ENCODE measurements around the gene BMP3. TPM values are rescaled to one million over a fixed set of nuclear protein-coding genes. Genes with fewer than 3 reads are reported as not detected.

BMP3 gene
- total RNA-seq, 1 experiment from 2014 or later, result 0.17 TPM

DNA sequence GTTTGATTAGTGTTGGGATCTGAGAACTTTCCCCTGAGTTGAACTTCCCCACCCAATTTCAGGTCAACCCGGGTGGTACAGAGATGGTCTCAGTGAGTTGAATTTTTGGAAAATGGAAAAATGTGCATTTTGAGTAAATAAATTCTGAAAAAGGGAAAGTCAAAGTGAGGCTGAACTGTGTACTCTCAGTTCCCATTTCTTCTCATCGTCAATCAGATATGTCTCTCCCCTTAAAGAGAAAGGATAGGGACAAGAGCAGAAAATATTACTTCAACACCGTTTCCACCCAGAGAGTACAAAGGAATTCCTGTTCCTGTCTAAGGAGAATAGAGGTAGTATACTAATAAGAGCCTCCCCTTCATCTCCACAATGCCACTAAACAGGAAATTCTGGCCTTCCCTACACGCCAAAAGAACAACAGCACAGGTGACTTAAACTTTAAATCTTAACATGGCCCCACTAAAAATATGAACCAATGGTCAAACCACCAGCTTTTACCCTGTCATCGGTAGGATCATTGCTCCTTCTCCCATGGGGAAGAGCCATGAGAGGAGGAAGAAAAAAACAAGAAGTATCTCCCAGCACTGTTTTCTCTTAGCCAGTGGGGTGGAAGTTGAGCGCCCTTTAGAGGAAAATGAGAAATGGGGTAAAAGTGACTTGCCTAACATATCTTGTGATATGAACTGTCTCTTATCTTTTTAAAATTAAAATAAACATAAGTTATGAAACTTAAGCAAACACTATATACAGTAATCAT, 30.3 kb downstream of the BMP3 start:
- TF ChIP-seq, protein P1, sequence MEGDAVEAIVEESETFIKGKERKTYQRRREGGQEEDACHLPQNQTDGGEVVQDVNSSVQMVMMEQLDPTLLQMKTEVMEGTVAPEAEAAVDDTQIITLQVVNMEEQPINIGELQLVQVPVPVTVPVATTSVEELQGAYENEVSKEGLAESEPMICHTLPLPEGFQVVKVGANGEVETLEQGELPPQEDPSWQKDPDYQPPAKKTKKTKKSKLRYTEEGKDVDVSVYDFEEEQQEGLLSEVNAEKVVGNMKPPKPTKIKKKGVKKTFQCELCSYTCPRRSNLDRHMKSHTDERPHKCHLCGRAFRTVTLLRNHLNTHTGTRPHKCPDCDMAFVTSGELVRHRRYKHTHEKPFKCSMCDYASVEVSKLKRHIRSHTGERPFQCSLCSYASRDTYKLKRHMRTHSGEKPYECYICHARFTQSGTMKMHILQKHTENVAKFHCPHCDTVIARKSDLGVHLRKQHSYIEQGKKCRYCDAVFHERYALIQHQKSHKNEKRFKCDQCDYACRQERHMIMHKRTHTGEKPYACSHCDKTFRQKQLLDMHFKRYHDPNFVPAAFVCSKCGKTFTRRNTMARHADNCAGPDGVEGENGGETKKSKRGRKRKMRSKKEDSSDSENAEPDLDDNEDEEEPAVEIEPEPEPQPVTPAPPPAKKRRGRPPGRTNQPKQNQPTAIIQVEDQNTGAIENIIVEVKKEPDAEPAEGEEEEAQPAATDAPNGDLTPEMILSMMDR (IDR thresholded peaks at IDR 0.05; ENCODE audit: unreplicated experiment), result no peak
- Mint-ChIP-seq H3K27me3 (ENCODE audit: unreplicated experiment) (no peaks in the 10 kb centered on the region), H3K4me3 (ENCODE audit: low read depth, unreplicated experiment) (no peak overlapping the region), H3K4me1 (ENCODE audit: low read depth, unreplicated experiment) (peaks cover 24% of the 10 kb centered on the region), H3K36me3 (ENCODE audit: insufficient read depth, unreplicated experiment) (no peaks in the 10 kb centered on the region), H3K9me3 (ENCODE audit: low read depth, unreplicated experiment) (no peaks in the 10 kb centered on the region), H3K27ac (ENCODE audit: unreplicated experiment) (no peak overlapping the region)
- intact Hi-C loops (cut with micrococcal nuclease; ENCODE audit: unreplicated experiment), result no loop called here
- CTCF ChIA-PET, result no interaction called here
- DNase-seq, result no peak
- BruUV-seq (replicated peaks), result no TSS peak

DNA sequence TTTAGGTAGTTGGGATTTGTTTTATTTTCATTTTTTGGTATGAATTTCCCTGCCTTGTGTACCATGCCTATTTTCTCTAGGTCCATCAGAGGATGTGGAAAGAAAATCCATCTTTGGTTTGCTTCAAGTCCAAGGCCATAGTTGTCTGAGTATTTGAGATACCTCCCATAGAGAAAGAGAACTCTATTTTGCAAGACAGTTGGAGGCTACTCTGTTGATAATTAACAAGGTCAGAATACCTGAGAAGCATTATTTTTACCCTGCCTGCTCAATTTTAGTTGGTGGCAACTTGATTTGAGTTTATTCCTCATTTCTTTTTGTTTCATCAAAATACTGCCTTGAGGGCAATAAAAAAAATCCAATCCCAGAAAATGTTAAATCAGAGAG, 30.8 kb downstream of the BMP3 start:
- intact Hi-C loops (cut with micrococcal nuclease; ENCODE audit: unreplicated experiment), result no loop called here
- DNase-seq, result no peak
- Mint-ChIP-seq H3K36me3 (ENCODE audit: insufficient read depth, unreplicated experiment) (no peaks in the 10 kb centered on the region), H3K4me1 (ENCODE audit: low read depth, unreplicated experiment) (peaks cover 24% of the 10 kb centered on the region), H3K9me3 (ENCODE audit: low read depth, unreplicated experiment) (no peaks in the 10 kb centered on the region), H3K4me3 (ENCODE audit: low read depth, unreplicated experiment) (no peak overlapping the region), H3K27ac (ENCODE audit: unreplicated experiment) (no peak overlapping the region), H3K27me3 (ENCODE audit: unreplicated experiment) (no peaks in the 10 kb centered on the region)
- BruUV-seq (replicated peaks), result no TSS peak
- TF ChIP-seq, protein P1 (IDR thresholded peaks at IDR 0.05; ENCODE audit: unreplicated experiment), result no peak
- CTCF ChIA-PET, result no interaction called here

DNA sequence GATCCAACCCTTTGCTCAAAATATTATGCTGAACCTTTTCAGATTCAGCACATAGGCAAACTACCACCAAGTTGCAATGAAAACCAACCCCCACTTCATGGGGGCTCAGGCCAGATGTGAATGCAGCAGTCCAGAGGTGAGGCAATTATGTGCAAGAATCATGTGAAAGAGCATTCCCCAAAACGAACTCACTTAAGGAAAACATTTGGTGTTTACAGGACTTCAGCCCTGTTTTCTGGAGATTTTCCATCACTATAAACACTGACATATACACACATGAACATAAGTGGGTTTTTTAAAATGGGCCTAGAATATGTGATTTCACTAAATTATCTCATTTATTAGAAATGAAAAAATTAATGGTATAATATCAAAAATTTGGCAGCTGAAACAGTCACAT, 31.5 kb downstream of the BMP3 start:
- intact Hi-C loops (cut with micrococcal nuclease; ENCODE audit: unreplicated experiment), result no loop called here
- no peaks in the 10 kb centered on the region for H3K9me3 Mint-ChIP-seq (ENCODE audit: low read depth, unreplicated experiment)
- peaks cover 24% of the 10 kb centered on the region for H3K4me1 Mint-ChIP-seq (ENCODE audit: low read depth, unreplicated experiment)
- no TSS peak for BruUV-seq (replicated peaks)
- no peak overlapping the region for H3K4me3 Mint-ChIP-seq (ENCODE audit: low read depth, unreplicated experiment)
- CTCF ChIA-PET, result no interaction called here
- no peak for DNase-seq
- TF ChIP-seq, protein P1 (IDR thresholded peaks at IDR 0.05; ENCODE audit: unreplicated experiment), result no peak
- H3K27me3 Mint-ChIP-seq (ENCODE audit: unreplicated experiment), result no peaks in the 10 kb centered on the region
- H3K27ac Mint-ChIP-seq (ENCODE audit: unreplicated experiment), result no peak overlapping the region
- H3K36me3 Mint-ChIP-seq (ENCODE audit: insufficient read depth, unreplicated experiment), result no peaks in the 10 kb centered on the region

DNA sequence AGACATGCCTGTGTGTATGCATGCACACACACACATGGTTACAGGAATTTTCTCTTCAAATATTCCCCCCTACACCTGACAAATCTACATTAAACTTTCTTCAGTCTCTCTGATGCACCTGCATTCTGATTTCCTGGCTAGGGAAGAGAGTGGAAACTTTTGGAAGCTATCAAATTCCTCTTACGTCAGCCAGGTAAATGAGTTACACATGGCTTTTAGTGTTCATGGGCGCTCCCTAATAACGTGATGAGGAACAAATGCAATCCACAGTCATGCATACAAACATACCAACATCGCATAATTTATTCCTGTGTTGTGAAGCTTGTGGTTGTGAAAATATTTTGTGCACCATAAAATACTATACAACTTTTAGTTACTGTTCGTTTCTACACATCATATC, 34.9 kb downstream of the BMP3 start:
- peaks cover 24% of the 10 kb centered on the region for H3K4me1 Mint-ChIP-seq (ENCODE audit: low read depth, unreplicated experiment)
- no peaks in the 10 kb centered on the region for H3K9me3 Mint-ChIP-seq (ENCODE audit: low read depth, unreplicated experiment)
- no TSS peak for BruUV-seq (replicated peaks)
- TF ChIP-seq, protein P1 (IDR thresholded peaks at IDR 0.05; ENCODE audit: unreplicated experiment), result no peak
- DNase-seq, result no peak
- CTCF ChIA-PET, result interaction anchor here (0.7 kb wide), 1 partner anchor 661 kb away, joined by 3 read pairs; no protein-coding TSS in a partner anchor
- intact Hi-C loops (cut with micrococcal nuclease; ENCODE audit: unreplicated experiment), result loop anchor here (5.0 kb wide), 1 partner anchor 192 kb away; no protein-coding TSS in a partner anchor
- H3K36me3 Mint-ChIP-seq (ENCODE audit: insufficient read depth, unreplicated experiment), result no peaks in the 10 kb centered on the region
- peak overlapping the region; percentile 24 for H3K27ac Mint-ChIP-seq (ENCODE audit: unreplicated experiment)
- H3K4me3 Mint-ChIP-seq (ENCODE audit: low read depth, unreplicated experiment), result no peak overlapping the region
- no peaks in the 10 kb centered on the region for H3K27me3 Mint-ChIP-seq (ENCODE audit: unreplicated experiment)
